HG03280 (cell line): Measurements from ENCODE around the gene KPNA6.
"Not testable (repeated sequence)": the region's sequence is repeated elsewhere in the genome, so short reads cannot be mapped to it uniquely, and the experiment has no call there.

Experiments used
- ATAC-seq: cut with Tn5 transposase; IDR thresholded peaks from one replicate; pipeline ENCODE4 v1.9.1; 2021; ENCODE audit warnings: mild to moderate bottlenecking, moderate library complexity; ENCODE audit not compliant: unreplicated experiment

The KPNA6 gene

GRCh38 chr1:32138965-32139364 is 31.1 kb downstream of the KPNA6 start:
- no peak for ATAC-seq

- no peak for ATAC-seq
These were observed 34.8 kb downstream of the KPNA6 start for GRCh38 chr1:32142446-32143301.

- not testable (repeated sequence) for ATAC-seq
These were observed 35.4 kb downstream of the KPNA6 start for GRCh38 chr1:32143302-32143695.

DNA sequence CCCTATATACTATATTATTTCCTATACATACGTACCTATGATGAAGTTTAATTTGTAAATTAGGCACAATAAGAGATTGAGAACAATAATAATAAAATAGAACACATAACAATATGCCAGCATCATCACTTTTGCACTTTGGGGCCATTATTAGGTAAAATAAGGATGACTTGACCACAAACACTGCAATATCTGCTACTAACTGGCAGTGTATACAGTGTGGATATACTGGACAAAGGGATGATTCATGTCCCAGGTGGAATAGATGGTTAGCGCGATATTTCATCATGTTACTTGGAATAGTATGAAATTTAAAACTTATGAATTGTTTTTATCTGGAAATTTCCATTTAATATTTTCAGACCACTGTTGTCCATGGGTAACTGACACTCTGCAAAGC is 36.2 kb downstream of the KPNA6 start:
- ATAC-seq = no peak

GRCh38 chr1:32147799-32148198 is 39.9 kb downstream of the KPNA6 start:
- not testable (repeated sequence) for ATAC-seq

- no peak for ATAC-seq
These were observed 43.0 kb downstream of the KPNA6 start for GRCh38 chr1:32150847-32151246.

GRCh38 chr1:32151319-32151787 is 43.5 kb downstream of the KPNA6 start:
- ATAC-seq = no peak

GRCh38 chr1:32159189-32159588 is 51.3 kb downstream of the KPNA6 start:
- no peak for ATAC-seq

GRCh38 chr1:32163405-32163804 is 55.5 kb downstream of the KPNA6 start:
- ATAC-seq = no peak

DNA sequence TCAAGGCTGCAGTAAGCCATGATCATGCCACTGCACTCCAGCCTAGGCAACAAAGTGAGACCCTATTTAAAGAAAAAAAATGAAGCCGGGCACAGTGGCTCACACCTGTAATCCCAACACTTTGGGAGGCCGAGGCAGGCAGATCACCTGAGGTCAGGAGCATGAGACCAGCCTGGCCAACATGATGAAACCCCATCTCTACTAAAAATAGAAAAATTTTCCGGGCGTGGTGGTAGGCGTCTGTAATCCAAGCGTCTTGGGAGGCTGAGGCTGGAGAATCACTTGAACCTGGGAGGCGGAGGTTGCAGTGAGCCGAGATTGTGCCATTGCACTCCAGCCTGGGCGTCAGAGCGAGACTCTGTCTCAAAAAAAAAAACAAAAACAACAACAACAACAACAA is 57.8 kb downstream of the KPNA6 start:
- ATAC-seq = not testable (repeated sequence)

DNA sequence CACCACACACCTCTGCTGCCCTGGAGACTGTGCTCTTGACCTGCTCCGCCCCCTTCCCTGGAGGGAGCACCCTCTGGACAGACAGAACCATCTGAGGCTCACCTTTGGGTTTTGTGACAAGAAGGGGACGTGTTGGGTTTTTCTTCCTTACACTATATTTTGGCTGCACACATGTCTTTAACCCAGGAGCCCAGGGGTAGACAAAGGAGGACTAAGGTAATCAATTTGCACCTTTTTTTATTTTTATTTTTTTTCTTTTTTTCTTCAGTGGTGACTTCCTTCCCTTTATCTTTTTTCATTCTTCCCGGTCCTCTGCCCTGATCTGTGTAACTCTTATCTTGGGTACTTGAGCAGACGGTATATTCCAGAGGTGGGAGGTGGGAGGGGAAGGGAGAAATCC is 63.1 kb downstream of the KPNA6 start:
- no peak for ATAC-seq

- ATAC-seq = no peak
These were observed 64.9 kb downstream of the KPNA6 start for GRCh38 chr1:32172621-32173245.

- ATAC-seq = no peak
These were observed 70.7 kb downstream of the KPNA6 start for GRCh38 chr1:32178380-32179192.

DNA sequence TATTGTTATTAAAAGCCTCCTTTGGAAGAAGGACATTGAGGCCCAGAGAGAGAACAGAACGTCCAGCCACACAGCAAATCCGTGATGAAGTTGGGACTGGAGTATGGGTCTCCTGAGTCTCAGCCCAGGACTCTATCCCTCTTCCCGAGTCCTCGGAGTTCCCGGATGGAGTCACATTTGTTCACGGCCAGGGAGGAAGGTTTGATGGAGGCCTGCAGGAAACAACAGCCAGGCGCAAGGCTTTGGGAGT is 71.3 kb downstream of the KPNA6 start:
- ATAC-seq = peak; percentile 1

DNA sequence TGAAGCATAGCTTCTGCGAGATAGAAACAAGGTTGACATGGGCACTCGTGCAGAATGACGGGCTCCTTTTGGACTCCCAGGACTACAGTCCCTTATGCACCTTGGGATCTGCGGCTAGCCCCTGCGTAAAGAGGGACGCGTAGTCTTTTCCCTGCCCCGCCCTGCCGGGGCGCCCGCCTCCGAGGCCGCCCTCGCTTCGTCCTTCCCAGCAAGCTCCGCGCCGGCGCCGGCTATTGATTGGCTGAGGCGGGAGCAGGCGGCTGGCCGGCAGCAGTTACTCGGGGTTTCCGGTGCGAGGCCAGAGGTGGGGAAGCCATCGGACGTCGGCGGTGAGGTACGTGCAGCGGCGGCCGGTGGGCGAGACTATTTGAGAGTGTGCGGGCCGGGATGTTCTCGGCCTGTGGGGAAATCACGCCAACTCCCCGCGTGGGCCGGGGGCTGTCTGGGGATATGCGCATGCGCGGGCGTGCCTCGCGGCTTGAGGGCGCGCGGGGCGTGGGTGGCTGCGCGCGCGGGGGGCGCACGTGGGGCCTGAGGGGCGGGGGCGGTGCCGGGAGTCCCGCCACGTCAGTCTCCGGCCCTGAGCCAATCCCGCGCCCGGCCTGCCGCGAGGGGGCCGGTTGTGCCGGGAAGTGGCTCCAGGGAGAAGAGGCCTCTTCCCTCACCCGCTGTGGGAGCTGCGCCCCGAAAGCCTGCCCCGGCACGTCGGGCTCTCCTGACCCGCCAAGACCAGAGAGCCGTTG is 71.8 kb downstream of the KPNA6 start, which contains the start of gene TXLNA:
Gene TXLNA, plus strand, starts transcription at position 233 of the 743 bp plus-strand sequence. CDS start 671 bp downstream, outside the sequence.
- peak; percentile 88 for ATAC-seq

GRCh38 chr1:32180186-32181060 is 72.6 kb downstream of the KPNA6 start:
- ATAC-seq = no peak

DNA sequence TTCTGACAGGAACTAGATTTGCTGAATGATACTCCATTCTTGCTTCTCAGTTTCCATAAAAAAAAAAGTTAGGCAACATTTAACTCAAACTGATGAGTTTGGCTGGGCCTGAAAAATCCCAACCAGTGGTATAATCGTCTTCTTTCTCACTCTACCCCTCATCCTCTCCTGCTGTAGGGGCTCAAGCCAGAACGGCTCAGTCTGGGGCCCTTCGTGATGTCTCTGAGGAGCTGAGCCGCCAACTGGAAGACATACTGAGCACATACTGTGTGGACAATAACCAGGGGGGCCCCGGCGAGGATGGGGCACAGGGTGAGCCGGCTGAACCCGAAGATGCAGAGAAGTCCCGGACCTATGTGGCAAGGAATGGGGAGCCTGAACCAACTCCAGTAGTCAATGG is 73.2 kb downstream of the KPNA6 start:
- ATAC-seq = no peak

DNA sequence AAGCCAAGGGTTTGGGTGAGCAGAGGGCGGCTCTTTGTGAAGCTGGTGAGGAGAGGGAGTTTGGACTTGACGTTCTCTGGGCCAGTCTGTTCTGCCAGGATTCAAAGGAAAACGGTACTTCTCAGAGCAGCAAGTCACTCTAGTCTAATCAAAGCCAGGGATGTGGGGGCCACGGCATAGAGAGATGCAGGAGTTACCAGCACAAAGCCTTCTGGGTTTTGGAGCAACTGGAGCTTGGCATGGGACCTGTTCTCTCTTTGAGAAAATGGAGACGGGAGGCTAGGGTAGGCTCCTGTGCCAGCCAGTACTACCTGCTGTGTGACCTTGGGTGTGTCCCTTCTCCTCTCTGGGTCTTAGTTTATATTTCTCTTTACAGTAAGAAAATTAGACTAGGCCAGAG is 73.7 kb downstream of the KPNA6 start:
- no peak for ATAC-seq

GRCh38 chr1:32182060-32182459 is 74.2 kb downstream of the KPNA6 start:
- no peak for ATAC-seq

- ATAC-seq = no peak
These were observed 76.8 kb downstream of the KPNA6 start for GRCh38 chr1:32184650-32185049.
